ENCODE measurements around the gene CHD2.

The CHD2 gene

DNA sequence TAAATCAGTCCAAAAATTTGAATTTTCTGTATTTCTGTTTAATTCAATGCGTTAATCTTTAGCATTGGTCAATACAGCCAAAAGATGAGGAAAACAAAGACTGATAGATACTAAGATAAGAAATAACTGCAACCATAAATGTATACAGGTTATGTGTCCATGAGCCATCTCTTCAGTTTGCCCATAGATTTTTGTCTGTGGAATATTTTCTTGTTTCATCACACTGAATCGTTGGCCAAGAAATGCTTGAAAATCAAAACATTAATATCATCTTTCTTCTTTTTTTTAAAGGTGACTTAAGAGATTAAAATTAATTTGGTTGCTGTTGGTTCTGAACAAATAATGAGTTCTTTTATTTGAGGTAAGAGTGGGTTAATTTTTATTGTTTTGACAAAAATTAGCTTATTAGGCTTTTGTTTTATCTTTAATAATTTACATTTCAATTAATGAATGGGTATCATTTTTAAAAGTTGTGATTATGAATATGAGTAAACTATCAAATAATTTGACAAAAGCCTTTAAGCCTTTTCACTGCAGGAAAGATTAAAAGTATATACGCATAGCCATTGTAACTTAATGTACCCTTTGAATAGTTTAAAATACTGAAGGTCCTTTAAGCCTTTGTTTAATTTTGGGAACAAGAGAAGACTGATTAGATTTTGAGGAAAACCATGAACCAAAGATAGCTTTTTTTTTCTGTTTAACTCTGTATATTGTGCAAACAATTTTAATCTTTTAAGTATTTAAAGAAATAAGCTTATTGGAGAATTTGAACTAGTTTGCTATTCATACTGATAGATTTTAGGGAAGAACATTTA lies 14.7 kb upstream of the CHD2 start:
- no peak for DNase-seq

DNA sequence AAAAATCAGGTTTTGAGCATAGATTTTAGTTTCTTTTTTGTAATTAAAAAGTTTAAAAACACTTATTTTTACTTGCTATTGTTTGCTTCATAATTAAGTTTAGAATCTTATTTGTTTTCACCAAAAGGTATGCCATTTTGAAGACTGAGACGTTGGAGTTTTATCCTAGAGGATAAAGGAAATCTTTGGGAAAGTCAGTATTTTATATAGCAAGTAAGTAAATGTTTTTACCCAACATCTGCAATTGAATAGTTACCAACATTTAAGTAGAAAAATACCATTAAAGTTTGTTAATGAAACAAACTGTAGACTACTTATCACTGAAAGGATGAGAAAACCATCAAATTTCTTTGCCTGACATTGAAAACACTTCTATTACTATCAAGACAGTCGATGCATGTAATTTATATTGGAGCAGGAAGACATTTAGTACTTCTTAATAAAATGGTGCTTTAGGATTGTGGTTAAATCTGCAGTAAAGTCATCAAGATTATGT lies 14.0 kb upstream of the CHD2 start:
- DNase-seq: no peak

DNA sequence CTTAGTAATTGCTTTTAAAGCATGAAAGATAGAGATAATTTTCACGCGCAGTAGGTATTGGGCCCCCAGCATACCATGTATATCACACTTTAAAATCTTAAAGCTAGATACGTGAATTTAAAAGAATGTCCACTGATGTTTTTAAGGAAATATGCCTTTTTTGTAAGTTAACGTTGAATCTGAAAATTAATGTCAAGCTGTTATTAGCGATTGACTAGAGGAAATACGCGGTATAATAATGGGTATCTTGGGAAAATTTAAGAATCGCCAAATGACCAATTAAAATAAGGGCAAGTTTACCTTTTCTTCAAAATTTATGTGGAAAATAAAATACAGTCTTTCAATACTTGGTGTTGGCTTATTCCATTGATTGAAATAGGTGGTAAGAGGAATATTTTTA lies 13.3 kb upstream of the CHD2 start:
- DNase-seq: no peak

DNA sequence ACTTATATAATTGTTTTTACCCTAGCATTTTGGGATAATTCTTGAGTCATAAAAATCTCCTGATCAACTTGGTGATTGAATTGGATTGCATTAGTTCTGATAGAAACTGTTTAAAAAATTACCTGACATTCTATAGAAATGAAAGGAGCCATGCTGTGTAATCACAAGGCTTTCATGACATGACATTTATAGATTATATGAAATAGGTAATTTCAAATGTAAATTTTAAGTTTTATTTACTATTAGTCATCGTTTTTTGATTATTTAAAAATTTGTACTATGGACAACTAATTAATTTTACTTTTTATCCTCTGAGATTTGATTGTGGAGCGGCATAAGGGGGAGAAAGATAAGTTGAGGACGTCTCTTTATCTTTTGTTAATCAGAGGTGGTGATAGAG lies 12.3 kb upstream of the CHD2 start:
- no peak for DNase-seq

DNA sequence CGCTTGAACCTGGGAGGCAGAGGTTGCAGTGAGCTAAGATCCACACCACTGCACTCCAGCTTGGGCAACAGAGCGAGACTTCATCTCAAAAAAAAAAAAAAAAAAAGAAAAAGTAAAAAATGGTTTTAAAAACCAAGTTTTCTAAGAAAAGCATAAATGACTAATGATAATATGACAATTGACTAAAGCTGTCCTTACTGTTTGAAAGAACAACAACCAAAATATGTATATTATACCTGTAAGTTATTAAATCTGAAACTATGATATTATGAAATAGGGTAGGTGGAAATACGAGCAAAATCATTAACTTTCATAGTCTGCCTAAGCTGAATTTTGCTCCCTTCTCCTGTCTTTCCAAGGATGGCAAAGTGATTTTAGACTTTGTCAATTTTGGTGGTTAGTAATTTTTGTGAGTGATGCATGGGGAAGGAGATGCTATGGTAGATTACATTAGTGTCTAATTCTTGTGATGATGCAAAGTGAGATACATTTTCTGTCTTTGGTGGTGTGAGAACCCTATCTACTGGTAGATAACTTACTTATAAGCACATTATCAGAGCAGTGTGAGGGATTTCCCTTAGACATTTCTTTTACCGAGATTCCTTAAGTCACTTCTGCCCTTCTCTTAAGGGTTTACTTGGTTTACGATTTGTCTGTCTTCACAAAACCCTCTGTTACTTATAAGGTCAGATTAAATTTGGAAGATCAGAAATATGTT lies 10.6 kb upstream of the CHD2 start:
- DNase-seq: no peak

DNA sequence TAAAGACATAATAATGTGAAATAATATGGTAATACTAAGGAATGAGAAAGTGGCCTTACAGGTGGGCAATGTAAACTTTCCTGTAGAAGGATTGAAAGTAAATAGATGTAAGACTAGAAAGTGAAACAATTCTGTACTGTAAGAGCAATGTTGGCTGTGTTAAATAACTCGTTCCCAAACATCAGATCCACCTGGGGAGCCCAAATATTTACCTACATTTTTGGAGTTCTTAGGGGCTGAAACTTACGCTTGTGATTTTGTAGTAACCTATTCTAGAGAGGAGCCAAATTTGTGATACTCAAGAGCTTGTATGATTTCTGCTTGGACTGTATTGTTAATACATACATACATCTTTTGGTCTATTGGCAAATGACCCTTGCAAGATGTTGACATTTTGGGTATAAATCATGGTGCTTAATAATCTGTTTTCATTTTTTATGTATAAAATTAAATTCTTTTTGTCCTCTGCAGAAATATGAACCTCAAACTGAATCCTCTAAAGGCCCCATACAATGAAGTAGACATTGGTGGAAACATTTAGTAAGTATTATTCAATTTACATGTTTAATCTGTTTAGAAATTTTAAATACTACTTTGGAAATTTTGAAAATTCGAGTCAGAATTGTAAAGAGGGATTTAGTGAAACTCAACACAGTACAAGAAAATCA lies 8.5 kb upstream of the CHD2 start:
- no peak for DNase-seq

DNA sequence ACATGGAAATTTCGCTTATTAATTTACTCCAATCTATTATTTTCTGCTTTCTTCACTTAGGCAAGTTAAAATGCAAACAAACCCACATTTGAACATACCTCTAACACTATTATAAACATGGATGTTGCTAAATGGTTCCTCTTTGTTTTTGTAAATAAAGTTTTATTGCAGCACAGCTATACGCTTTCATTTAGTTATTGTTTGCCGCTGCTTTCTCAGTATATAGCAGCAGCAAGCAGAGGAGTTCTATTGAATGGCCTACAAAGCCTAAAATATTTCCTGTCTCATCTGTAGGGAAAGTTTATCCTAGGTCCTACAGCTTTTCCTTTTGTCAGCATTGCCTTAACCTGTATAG lies 7.9 kb upstream of the CHD2 start:
- no peak for DNase-seq

DNA sequence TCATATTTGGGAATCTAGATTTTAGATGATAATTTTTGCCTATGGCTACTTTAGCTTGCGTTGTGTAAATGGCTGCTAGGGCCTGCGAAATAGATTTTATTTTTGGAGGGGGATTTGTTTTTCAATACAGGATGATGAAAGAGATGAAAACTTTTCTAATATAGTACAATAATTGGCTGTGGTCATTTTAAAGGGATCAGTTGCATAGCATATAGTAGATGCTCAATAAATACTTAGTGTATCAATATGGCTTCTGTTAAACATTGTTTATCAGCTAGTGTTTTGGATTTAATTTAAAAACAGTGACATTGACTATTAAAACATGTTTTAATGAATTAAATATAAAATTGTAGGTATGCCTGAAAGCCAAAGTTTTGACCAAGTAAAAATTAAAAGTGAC lies 6.9 kb upstream of the CHD2 start:
- DNase-seq: no peak

DNA sequence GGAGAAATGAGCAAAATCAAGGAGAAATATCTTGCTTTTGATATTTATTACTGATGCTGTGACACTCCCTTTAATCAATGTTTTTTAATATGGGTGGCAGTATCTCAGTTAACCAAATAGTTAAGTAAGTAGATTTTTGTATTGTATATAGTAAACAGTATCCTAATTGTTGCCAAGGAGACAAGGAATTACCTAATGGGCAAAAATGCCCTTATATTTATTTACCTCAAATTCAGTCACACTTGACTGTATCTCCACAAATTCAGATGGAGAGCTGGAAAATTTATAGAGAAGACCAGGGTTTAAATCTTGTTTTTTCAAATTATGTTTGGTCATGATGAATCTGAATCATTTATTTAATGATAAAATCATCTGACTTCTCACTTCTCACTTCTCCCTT lies 3.6 kb upstream of the CHD2 start:
- no peak for DNase-seq

DNA sequence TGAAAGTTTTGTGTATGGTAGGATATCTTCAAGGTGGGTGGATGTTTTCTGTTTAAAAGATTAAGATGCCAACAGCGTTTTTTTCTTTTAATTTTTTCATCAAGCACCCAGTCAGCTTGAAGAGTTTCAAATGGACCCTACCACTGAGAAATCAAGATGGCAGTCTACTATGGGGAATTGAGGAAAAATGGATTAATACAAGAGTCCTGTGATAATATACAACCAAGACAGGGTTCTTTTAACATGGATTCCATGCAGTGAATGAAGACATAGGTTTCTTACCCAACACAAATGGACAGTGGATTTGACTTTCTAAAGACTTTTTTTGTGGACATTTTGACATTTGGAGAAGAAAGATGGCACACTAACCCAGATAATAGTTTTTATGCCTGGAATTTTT lies 2.5 kb upstream of the CHD2 start:
- no peak for DNase-seq

DNA sequence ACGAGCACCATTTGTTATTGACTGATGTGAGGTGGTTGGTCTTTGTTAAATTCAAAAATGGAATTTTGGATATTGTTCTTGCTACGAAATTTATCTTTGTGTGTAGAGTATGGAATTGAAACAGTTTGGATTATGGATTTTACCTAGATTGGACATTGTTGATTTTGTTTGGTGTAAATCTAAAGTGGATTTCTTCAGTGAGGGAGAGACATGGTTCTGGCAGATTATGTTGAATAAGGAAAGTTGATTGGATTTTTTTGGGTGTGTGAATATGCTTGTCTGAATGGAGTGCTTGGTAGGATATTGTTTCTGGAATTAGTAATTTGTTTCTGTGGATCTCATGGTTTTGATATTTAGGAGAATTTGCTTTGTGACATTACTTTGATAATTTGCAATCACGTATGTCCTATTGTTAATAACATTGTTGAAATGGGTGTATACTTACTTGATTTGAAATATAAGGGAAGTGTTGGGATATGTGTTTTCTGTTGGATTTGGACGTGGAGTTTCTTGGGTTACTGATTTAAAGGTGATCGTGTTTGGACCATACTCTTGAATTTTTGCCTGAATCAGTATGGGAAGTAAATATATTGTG lies 1.0 kb upstream of the CHD2 start:
- DNase-seq: no peak

DNA sequence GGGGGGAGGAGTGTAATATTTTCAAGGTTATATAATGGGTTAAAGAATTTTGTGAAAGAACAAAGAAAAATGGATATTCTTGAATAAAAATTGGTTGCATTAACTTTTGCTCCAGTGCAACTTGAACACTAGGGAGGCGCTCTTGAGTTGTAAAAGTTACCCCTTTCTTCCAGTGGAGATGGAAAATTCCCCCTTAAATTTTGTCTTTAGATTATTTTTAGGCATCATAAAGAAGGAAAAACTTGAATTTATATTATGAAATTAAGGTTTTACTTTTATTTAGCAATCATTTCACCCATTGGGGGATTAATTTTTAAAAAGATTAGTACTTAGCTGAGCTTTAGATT lies 550 bp upstream of the CHD2 start:
- DNase-seq: no peak

DNA sequence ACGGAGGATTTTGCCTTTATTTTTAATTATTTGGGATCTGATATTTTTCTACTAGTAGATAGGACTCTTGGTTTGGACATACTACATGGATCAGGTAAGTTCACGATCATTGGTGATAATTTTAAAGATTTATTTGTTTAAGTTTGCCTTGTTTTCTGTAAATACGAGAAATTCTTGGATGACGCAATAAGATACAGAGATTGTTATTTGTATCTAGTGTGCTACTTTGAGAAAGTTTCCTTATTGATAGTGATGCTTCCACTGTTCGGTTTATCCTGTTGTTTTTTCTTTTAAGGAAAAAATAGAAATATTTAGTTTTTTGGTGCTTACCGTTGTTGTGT lies 577 bp downstream of the CHD2 start:
- DNase-seq: no peak

DNA sequence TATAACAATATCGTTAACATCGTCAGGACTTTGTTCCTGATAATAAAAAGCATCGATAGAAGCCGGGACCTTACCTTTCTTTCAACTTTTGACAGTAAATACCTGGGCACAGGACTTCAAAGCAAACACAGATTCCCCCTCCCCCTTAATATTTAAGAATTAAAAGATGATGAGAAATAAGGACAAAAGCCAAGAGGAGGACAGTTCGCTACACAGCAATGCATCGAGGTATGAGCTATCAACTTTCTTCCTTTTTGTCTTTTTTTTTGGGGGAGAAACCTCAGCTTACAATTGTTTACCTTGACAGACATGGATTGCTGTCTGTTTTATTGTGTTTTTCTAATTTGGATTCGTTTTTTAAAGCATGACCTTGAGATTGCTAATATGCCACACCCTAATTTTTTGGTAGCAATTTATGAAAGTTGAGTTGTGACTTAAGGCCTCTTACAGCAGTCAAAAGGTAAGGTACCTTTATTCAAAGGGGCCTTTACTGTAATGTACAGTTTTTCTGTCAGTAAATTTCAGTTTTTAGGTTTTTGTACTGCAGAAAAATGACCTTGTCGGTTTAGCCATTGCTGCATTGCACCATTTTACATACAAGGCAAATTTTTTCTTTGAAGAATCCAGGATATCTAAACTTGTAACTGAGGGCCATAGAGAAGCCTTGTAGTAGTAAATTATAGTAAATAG lies 1.1 kb downstream of the CHD2 start:
- no peak for DNase-seq

DNA sequence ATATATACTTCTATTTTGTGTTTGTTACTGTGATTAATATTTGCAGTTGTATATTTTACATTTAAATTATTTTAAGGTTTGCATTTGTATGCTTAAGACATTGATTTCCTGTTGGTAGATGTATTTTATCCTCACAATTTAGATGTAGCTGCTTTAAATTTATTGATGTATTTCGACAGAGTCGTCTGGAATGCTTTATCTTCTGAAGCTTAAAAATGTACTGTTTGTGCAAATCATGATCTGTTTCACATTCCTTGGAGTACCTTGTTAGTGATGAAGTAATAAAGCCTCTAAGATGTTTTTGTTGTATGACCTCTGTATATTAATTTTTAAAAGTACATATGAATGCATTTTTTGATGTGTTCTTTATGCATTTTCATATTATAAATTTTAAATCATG lies 1.9 kb downstream of the CHD2 start:
- DNase-seq: no peak

DNA sequence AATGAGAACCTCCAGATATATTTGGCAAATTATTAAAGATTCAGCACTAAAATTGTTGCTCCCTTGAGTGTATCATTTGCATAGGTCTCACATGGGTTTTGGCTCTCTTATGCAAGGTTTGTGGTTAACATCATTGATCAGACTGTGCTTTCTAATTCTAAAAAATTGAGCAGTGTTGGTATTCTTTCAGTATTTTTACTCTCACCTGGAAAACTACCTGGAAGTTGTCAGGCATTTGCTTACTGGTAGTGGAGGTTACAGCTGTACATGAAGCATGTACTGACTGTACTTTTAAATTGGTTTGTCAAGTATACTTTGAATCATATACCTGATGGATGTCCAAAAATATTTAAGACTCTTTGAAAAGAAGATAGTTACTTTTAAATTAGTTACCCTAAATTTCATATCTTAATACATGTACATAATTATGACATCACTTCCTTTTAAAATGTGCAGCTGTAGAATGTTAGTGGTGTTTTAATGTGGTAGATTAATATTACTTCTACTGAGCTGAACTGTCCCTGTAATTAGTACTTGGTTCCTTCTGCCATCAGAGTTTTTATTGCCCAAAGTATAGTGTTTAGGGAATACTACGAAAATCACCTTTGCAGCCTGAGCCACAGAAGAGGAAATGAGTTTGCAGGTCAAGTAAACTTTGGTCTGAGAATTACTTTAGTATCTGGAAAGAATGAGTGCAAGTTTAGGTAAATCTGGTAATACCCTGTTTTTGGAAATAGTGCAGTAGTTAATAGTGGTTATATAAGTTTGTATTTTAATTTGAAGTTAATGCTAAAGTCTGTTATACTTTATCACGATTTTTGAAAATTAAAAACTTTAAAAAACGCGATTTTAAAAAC lies 2.8 kb downstream of the CHD2 start:
- no peak for DNase-seq

DNA sequence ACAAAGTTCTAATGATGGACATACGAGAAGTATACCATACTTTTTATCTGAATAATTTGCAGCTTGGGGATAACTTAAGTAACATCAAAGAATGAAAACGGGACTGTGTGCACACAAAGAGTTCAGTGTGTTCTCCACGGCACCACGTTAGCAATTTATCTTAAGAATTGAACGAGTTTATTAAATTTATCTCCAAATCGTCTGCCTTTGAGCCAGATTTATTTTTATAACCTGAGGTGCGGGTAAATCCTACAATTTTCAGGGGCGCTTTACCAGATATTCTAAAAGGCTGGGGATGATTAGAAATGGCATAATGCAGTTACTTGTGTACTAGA lies 3.5 kb downstream of the CHD2 start:
- DNase-seq: no peak

DNA sequence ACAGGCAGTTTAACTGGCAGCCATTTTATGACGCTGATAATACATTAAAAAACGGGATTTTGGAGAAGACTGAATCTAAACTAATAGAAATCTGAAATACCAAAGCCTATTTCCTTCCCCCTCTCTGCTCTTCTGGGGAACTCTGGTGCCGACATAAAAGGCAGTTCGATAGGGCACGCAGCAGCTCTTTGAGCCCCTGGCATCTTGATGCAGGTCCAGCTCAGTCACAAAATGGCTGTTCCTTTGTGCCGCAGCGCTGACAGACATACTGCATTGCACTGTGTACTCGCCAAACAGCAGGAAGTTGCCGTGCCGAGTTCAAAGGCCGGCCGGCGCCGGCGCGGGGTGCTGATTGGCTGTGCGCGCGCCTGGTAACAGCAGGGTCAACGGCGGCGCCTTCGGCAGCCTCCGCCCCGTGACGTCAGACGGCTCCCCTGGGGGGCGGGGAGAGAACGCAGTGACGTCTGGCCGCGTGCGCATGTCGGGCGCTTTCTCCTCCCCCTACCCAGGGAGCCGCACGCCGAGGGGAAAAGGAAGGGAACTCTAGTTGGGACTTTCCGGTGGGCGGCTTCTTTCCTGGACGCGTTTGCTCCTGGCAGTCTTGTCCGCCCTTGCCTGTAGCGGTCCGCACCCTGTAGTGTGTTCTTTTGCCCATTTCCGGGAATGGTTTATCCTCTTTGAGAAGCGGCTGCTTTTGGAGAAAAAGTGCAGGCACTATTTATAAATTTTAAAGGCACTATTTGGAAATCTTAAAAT lies 4.0 kb downstream of the CHD2 start:
- DNase-seq: peak; percentile 40

DNA sequence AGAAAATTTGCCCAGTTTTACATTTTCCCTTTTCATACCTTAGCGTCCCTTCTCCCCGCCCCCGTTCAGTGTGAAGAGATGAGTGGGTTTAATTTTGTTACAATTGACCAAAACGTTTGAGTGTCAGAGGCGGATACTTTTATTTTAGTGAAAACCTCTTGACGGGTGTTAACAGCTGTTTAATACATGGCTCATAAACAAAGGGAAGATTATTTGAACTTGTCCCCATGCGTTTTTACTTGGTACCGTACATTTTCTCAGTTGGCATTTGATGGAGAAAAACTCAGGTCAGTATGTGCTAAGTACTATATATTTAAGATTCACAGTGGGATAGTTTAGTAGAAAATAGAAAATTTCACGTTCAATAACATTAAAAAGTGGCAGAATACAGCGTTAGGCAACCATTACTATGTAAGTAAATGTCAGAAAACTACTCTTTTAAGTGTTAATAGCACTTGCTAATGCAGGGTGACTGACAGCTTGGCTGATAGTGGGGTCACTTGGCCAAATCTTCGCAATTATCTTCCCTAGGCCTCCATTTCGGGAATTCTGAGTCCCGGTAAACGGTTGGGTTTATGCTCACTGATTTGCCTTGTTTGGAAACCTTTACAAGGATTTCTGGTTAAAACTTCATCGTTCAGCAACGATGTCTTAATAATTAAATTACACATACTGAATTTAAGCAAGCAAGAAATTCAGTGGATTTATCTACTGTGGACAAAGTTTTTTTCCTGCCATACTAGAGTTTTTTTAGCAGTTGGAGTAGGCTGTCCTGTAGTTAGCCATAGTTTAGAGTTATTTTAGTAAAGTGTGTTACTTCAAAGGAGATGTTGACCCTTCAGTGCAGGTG lies 4.8 kb downstream of the CHD2 start:
- DNase-seq: no peak

DNA sequence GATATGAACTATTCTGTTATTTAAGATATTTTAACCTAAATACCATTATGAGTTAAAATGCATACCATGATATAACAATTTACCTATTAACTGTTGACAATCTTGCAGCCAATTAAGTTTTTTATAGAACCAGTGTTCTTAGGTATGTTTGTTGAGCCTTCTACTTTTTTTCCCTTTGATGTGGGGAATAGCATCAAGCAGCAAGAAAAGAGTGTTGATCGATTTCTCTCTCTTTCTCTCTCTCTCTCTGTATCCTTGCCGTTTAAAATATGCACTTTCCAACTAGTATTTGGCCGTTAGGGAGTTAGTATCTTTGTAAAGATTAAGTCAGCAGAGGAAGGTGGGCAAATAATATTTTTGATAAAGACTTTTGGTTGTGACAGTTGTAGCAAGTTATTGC lies 5.9 kb downstream of the CHD2 start:
- DNase-seq: no peak
